Vagina (tissue), 2 donors: ENCODE results near the gene DRAXIN.

ENCODE experiments used
- CTCF ChIP-seq, 3 experiments: fragments of 450-650 bp in 2 of 3; fragments of 200-600 bp in 1 of 3; sonication (generic) in 1 of 3; IDR thresholded peaks; one replicate each; pipeline ENCODE4 v1.5.1; 2017 to 2019; ENCODE audit warnings: antibody characterized with exemption in 3 of 3, mild to moderate bottlenecking in 2 of 3, moderate library complexity in 2 of 3
- POLR2A ChIP-seq, 2 donors: fragments of 450-650 bp; IDR thresholded peaks; one replicate each; pipeline ENCODE4 v1.6.1; 2017; ENCODE audit warnings: antibody characterized with exemption in 2 of 2, mild to moderate bottlenecking in 2 of 2, moderate library complexity in 2 of 2
- POLR2AphosphoS5 ChIP-seq, 2 donors: sonication (generic); formaldehyde crosslinking; IDR thresholded peaks; one replicate each; pipeline ENCODE4 v1.9.0; 2017; ENCODE audit warnings: antibody characterized with exemption in 2 of 2, mild to moderate bottlenecking in 2 of 2, low read depth in 1 of 2; ENCODE audit not compliant: insufficient read depth in 1 of 2

DNA sequence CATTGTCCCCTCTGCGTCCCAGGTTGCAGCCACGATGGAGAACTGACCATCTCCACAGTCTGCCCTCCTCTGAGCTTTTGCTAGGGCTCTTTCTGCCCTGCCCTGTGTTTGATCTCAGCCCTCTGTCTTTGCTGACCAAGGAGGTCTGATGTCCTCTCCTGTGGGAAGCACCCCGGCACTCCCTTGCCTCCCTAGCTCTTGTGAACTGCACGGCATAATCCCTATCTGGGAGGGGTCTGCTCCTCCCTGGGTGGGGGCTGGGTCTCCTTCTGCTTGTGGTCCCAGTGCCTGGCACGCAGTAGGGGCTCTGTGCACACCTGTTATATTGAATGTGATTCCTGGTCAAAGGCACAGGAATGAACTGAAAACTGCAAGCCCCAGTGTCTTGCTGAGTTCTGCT is 2.4 kb downstream of the DRAXIN start:
- TF ChIP-seq POLR2AphosphoS5 (IDR thresholded peaks at IDR 0.05; ENCODE audit: insufficient read depth in 1 of 2, low read depth in 1 of 2) (no peak), CTCF (IDR thresholded peaks at IDR 0.05) (no peak), POLR2A (IDR thresholded peaks at IDR 0.05) (no peak)
